OCI-LY3 (cell line): Measurements from ENCODE around the gene MS4A15.

Source experiments
- H2AFZ ChIP-seq: fragments of 200-600, 300-600 bp; shearing (Covaris generic); 2 replicates; pipeline ENCODE4 v1.6.0; 2014; ENCODE audit warnings: antibody characterized with exemption, low read depth, low read length
- H3K27ac ChIP-seq: fragments of 200-600, 300-600 bp; sonication (generic); 2 replicates; pipeline ENCODE4 v1.5.1; 2014; ENCODE audit warnings: mild to moderate bottlenecking, low read length, moderate library complexity, mixed read lengths
- H3K27me3 ChIP-seq: fragments of 200-600, 300-600 bp; sonication (generic); 2 replicates; pipeline ENCODE4 v1.6.1; 2014; ENCODE audit warnings: low read depth, low read length, mixed read lengths
- H3K36me3 ChIP-seq: fragments of 200-600, 300-600 bp; sonication (generic); replicated peaks from 2 replicates; pipeline ENCODE3; 2014; ENCODE audit warnings: low read depth, low read length, mixed read lengths
- H3K4me1 ChIP-seq: fragments of 300-600, 200-600 bp; sonication (generic); 2 replicates; pipeline ENCODE4 v1.6.1; 2014; ENCODE audit warnings: low read length, mixed read lengths
- H3K4me2 ChIP-seq: fragments of 200-600, 300-600 bp; sonication (generic); 2 replicates; pipeline ENCODE4 v1.6.1; 2014; ENCODE audit warnings: low read length, mixed read lengths
- H3K4me3 ChIP-seq: fragments of 300-600, 200-600 bp; sonication (generic); 2 replicates; pipeline ENCODE4 v1.5.1; 2014; ENCODE audit warnings: antibody characterized with exemption, mild to moderate bottlenecking, low read length, moderate library complexity
- H3K79me2 ChIP-seq: fragments of 300-600, 200-600 bp; shearing (Covaris generic); 2 replicates; pipeline ENCODE4 v1.6.1; 2014; ENCODE audit warnings: mild to moderate bottlenecking, low read length, mixed read lengths
- H3K9ac ChIP-seq: fragments of 300-600, 200-600 bp; shearing (Covaris generic); 2 replicates; pipeline ENCODE4 v1.6.0; 2014; ENCODE audit warnings: mild to moderate bottlenecking, low read length, moderate library complexity
- H3K9me3 ChIP-seq: fragments of 200-600, 300-600 bp; shearing (Covaris generic); 2 replicates; pipeline ENCODE4 v1.6.1; 2014; ENCODE audit warnings: low read length, mixed read lengths; ENCODE audit not compliant: insufficient read depth
- H4K20me1 ChIP-seq: fragments of 200-600, 300-600 bp; sonication (generic); 2 replicates; pipeline ENCODE4 v1.6.1; 2016; ENCODE audit warnings: low read length, mixed read lengths; ENCODE audit not compliant: insufficient read depth
- EZH2phosphoT487 ChIP-seq: fragments of 200-600 bp; shearing (Covaris generic); IDR thresholded peaks from 2 replicates; pipeline ENCODE4 v1.6.1; 2018; ENCODE audit warnings: antibody characterized with exemption, mixed run types, low read depth
- TF ChIP-seq, protein P1 (sequence below): fragments of 200-600, 300-600 bp; sonication (generic); IDR thresholded peaks from 2 replicates; pipeline ENCODE4 v1.5.1; 2014; ENCODE audit warnings: antibody characterized with exemption, low read length, low read depth

Gene MS4A15

GRCh38 chr11:60810569-60810968 lies 53.9 kb downstream of the MS4A15 start:
- no peaks in the 10 kb centered on the region for H3K27me3 ChIP-seq
- no peaks in the 10 kb centered on the region for H3K79me2 ChIP-seq
- peaks cover 5% of the 10 kb centered on the region; the same call in 1 of the 2 replicates for H3K9me3 ChIP-seq
- H3K27ac ChIP-seq = no peak overlapping the region
- TF ChIP-seq, protein P1, sequence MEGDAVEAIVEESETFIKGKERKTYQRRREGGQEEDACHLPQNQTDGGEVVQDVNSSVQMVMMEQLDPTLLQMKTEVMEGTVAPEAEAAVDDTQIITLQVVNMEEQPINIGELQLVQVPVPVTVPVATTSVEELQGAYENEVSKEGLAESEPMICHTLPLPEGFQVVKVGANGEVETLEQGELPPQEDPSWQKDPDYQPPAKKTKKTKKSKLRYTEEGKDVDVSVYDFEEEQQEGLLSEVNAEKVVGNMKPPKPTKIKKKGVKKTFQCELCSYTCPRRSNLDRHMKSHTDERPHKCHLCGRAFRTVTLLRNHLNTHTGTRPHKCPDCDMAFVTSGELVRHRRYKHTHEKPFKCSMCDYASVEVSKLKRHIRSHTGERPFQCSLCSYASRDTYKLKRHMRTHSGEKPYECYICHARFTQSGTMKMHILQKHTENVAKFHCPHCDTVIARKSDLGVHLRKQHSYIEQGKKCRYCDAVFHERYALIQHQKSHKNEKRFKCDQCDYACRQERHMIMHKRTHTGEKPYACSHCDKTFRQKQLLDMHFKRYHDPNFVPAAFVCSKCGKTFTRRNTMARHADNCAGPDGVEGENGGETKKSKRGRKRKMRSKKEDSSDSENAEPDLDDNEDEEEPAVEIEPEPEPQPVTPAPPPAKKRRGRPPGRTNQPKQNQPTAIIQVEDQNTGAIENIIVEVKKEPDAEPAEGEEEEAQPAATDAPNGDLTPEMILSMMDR = no peak
- TF ChIP-seq EZH2phosphoT487 = no peak
- H3K4me1 ChIP-seq = no peaks in the 10 kb centered on the region; the same call in 1 of the 2 replicates
- no peaks in the 10 kb centered on the region for H4K20me1 ChIP-seq
- no peak overlapping the region for H3K9ac ChIP-seq
- H3K4me3 ChIP-seq = no peak overlapping the region
- H3K36me3 ChIP-seq = no peaks in the 10 kb centered on the region
- H3K4me2 ChIP-seq = no peak overlapping the region
- H2AFZ ChIP-seq = no peak overlapping the region

DNA sequence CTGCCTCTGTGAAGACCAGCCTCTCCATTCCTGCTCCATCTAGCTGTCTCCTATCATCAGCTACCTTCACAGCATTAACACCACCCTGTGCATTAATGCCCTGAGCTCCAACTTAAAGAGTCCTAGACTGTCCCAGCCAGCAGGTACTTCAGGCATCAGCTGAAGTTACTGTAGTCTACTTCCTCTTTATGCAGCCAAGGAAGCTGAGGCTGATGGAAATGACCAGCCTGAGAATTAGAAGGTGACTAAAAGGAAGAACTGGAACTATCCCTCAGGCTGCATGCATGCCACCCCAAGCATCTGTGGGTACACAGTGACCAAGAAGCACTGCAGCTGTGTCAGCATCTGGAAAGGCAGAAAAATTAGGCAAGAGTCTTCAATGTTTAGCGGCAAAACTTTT lies 56.7 kb downstream of the MS4A15 start:
- Histone ChIP-seq H3K27ac (no peak overlapping the region), H4K20me1 (no peaks in the 10 kb centered on the region), H3K4me3 (no peak overlapping the region), H3K36me3 (no peaks in the 10 kb centered on the region), H3K9ac (no peak overlapping the region), H3K4me2 (no peak overlapping the region), H2AFZ (no peak overlapping the region), H3K27me3 (peaks cover 3% of the 10 kb centered on the region; the same call in 1 of the 2 replicates), H3K79me2 (no peaks in the 10 kb centered on the region), H3K4me1 (no peaks in the 10 kb centered on the region; the same call in 1 of the 2 replicates), H3K9me3 (peaks cover 12% of the 10 kb centered on the region; the same call in 1 of the 2 replicates)
- TF ChIP-seq, protein P1 = no peak
- TF ChIP-seq EZH2phosphoT487 = no peak

GRCh38 chr11:60814112-60814511 lies 57.4 kb downstream of the MS4A15 start:
- Histone ChIP-seq H3K4me3 (no peak overlapping the region), H3K9ac (no peak overlapping the region), H3K9me3 (peaks cover 12% of the 10 kb centered on the region; the same call in 1 of the 2 replicates), H3K36me3 (no peaks in the 10 kb centered on the region), H3K79me2 (no peaks in the 10 kb centered on the region), H2AFZ (no peak overlapping the region), H3K27me3 (peaks cover 3% of the 10 kb centered on the region; the same call in 1 of the 2 replicates), H4K20me1 (no peaks in the 10 kb centered on the region), H3K4me1 (no peaks in the 10 kb centered on the region; the same call in 1 of the 2 replicates), H3K27ac (no peak overlapping the region), H3K4me2 (no peak overlapping the region)
- TF ChIP-seq EZH2phosphoT487 = no peak
- TF ChIP-seq, protein P1 = no peak

- H3K9ac ChIP-seq = no peak overlapping the region
- no peaks in the 10 kb centered on the region for H3K36me3 ChIP-seq
- peaks cover 3% of the 10 kb centered on the region; the same call in 1 of the 2 replicates for H3K27me3 ChIP-seq
- TF ChIP-seq, protein P1 = no peak
- no peak for TF ChIP-seq EZH2phosphoT487
- H4K20me1 ChIP-seq = no peaks in the 10 kb centered on the region
- H2AFZ ChIP-seq = no peak overlapping the region
- peaks cover 12% of the 10 kb centered on the region; the same call in 1 of the 2 replicates for H3K9me3 ChIP-seq
- H3K4me2 ChIP-seq = no peak overlapping the region
- H3K4me3 ChIP-seq = no peak overlapping the region
- no peak overlapping the region for H3K27ac ChIP-seq
- no peaks in the 10 kb centered on the region for H3K79me2 ChIP-seq
- no peaks in the 10 kb centered on the region; the same call in 1 of the 2 replicates for H3K4me1 ChIP-seq
These were observed 60.0 kb downstream of the MS4A15 start for GRCh38 chr11:60816590-60817157.
